DMS79 (cell line): Measurements from ENCODE around the gene LEKR1.

Experiments used
- DNase-seq: peaks from one replicate; lab custom pipeline; 2025; lab: John Stamatoyannopoulos, UW

The LEKR1 gene

GRCh38 chr3:157058392-157059071 lies 232.4 kb downstream of the LEKR1 start:
- no peak for DNase-seq

GRCh38 chr3:157059181-157059580 lies 233.0 kb downstream of the LEKR1 start:
- no peak for DNase-seq

- DNase-seq = no peak
These were observed 233.5 kb downstream of the LEKR1 start for GRCh38 chr3:157059661-157060060.

GRCh38 chr3:157061265-157061664 lies 235.1 kb downstream of the LEKR1 start:
- no peak for DNase-seq

- no peak for DNase-seq
These were observed 237.3 kb downstream of the LEKR1 start for GRCh38 chr3:157063469-157063868.

- DNase-seq = peak; percentile 7
These were observed 237.8 kb downstream of the LEKR1 start for GRCh38 chr3:157063926-157064325.

GRCh38 chr3:157064402-157064801 lies 238.2 kb downstream of the LEKR1 start:
- DNase-seq = no peak

- DNase-seq = no peak
These were observed 239.0 kb downstream of the LEKR1 start for GRCh38 chr3:157065201-157065600.

GRCh38 chr3:157066335-157067098 lies 240.4 kb downstream of the LEKR1 start:
- no peak for DNase-seq

- no peak for DNase-seq
These were observed 241.0 kb downstream of the LEKR1 start for GRCh38 chr3:157067114-157067513.

- no peak for DNase-seq
These were observed 243.3 kb downstream of the LEKR1 start for GRCh38 chr3:157069406-157069805.

- DNase-seq = no peak
These were observed 243.9 kb downstream of the LEKR1 start for GRCh38 chr3:157069846-157070677.

GRCh38 chr3:157070678-157070999 lies 244.5 kb downstream of the LEKR1 start:
- DNase-seq = no peak

GRCh38 chr3:157071744-157072525 lies 245.8 kb downstream of the LEKR1 start:
- DNase-seq = no peak

GRCh38 chr3:157073810-157074209 lies 247.7 kb downstream of the LEKR1 start:
- DNase-seq = no peak

GRCh38 chr3:157074490-157074889 lies 248.3 kb downstream of the LEKR1 start:
- no peak for DNase-seq

GRCh38 chr3:157074981-157075380 lies 248.8 kb downstream of the LEKR1 start:
- DNase-seq = no peak

- no peak for DNase-seq
These were observed 249.7 kb downstream of the LEKR1 start for GRCh38 chr3:157075693-157076420.

GRCh38 chr3:157077565-157077991 lies 251.4 kb downstream of the LEKR1 start:
- no peak for DNase-seq

- DNase-seq = no peak
These were observed 252.1 kb downstream of the LEKR1 start for GRCh38 chr3:157078131-157078810.

- no peak for DNase-seq
These were observed 252.6 kb downstream of the LEKR1 start for GRCh38 chr3:157078811-157079185.
